Ectodermal cell (in vitro differentiated cells): ENCODE measurements around the gene BRINP3.

Source experiments
- H3K27ac ChIP-seq: 2 replicates; pipeline ENCODE4 v1.7.0; 2013; ENCODE audit warnings: mild to moderate bottlenecking, low read depth, low read length; ENCODE audit not compliant: insufficient read depth, poor library complexity, severe bottlenecking
- H3K27me3 ChIP-seq: 2 replicates; pipeline ENCODE4 v1.7.0; 2013; ENCODE audit warnings: mild to moderate bottlenecking, low read length; ENCODE audit not compliant: insufficient read depth, control insufficient read depth, poor library complexity, severe bottlenecking
- H3K36me3 ChIP-seq: one replicate; pipeline ENCODE4 v1.7.0; 2013; ENCODE audit warnings: low read length; ENCODE audit not compliant: control insufficient read depth, insufficient read depth
- H3K4me1 ChIP-seq: one replicate; pipeline ENCODE4 v1.7.0; 2013; ENCODE audit warnings: low read length; ENCODE audit not compliant: control insufficient read depth, insufficient read depth
- H3K4me3 ChIP-seq: 2 replicates; pipeline ENCODE4 v1.7.0; 2013; ENCODE audit warnings: low read depth, low read length, control low read depth; ENCODE audit not compliant: insufficient read depth
- H3K9me3 ChIP-seq: 2 replicates; pipeline ENCODE4 v1.7.0; 2013; ENCODE audit warnings: mild to moderate bottlenecking, low read length, moderate library complexity; ENCODE audit not compliant: control insufficient read depth
- WGBS, 2 experiments: methylation state at CpG; one replicate each; pipeline ENCODE4 v1.1.7; 2013; ENCODE audit warnings: missing lambda C conversion rate in 2 of 2; 5-methylcytosine and 5-hydroxymethylcytosine counted together

BRINP3 gene

DNA sequence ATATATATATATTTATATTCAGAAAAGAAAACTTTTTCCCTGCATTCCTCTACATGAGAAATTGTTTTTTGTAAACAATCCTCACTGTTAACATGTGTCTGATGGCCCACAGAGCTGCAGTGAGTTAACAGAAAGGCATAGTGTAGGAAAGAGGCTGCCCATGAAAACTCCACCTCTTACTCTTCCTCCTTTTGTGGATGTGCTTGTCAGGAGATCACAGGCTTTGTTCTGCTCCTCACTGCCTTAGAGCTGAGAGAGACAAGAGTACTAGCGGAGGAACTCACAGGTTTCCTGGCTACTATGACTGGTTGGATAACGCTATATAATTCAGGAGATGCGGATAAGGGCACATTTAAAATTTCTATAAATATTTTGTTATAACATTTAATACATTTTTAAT, 200.6 kb downstream of the BRINP3 start:
- Histone ChIP-seq H3K4me3 (no peak overlapping the region), H3K9me3 (no peaks in the 10 kb centered on the region), H3K27ac (no peak overlapping the region), H3K36me3 (no peaks in the 10 kb centered on the region), H3K27me3 (no peaks in the 10 kb centered on the region), H3K4me1 (no peaks in the 10 kb centered on the region)
- WGBS, 2 experiments = 33 to 43% methylated on average over 1 of the region's 3 CpGs

DNA sequence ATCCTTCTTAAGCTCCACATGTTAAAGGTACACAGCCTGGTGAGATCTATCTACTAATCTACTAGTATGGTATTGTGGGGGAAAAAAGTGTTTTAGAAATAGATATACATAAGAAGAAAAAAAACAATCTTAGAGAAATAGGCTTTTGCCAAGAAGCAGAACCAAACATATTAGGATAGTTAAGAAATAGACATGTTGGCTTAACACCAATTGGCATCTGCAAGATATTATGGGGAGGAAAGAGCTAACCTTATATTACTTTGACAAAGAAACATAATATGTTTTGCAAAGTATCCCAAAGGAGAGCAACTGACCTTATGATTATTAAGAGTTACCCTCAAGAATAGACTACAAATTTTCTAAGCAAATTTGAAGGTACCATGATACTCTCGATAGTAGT, 202.9 kb downstream of the BRINP3 start:
- Histone ChIP-seq H3K27ac (no peak overlapping the region), H3K9me3 (no peaks in the 10 kb centered on the region), H3K36me3 (no peaks in the 10 kb centered on the region), H3K4me3 (no peak overlapping the region), H3K27me3 (no peaks in the 10 kb centered on the region), H3K4me1 (no peaks in the 10 kb centered on the region)
- no CpG with 5 or more reads among the region's 1 CpG for WGBS, 2 experiments

DNA sequence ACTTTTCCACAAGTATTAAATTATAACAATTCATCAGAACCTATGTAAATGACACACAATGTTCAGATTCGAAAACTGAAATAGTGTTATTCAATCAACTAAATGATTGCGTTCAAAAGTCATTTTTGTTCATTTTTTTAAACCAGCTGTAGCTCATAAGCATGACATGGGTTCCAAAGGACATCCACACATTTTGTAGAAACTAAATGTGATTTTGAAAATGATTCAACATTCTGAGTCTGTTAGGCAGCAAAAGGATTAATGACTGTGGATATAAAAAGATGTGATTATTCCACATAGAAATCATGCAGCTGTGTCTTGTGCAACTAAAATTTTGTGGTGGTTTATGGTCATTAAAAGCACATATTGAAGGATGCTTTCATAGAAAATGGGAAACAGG, 204.5 kb downstream of the BRINP3 start:
- WGBS, 2 experiments = 93 to 96% methylated on average over 2 of the region's 2 CpGs
- Histone ChIP-seq H3K27me3 (no peaks in the 10 kb centered on the region), H3K4me1 (no peaks in the 10 kb centered on the region), H3K4me3 (no peak overlapping the region), H3K36me3 (no peaks in the 10 kb centered on the region), H3K27ac (no peak overlapping the region), H3K9me3 (no peaks in the 10 kb centered on the region)

DNA sequence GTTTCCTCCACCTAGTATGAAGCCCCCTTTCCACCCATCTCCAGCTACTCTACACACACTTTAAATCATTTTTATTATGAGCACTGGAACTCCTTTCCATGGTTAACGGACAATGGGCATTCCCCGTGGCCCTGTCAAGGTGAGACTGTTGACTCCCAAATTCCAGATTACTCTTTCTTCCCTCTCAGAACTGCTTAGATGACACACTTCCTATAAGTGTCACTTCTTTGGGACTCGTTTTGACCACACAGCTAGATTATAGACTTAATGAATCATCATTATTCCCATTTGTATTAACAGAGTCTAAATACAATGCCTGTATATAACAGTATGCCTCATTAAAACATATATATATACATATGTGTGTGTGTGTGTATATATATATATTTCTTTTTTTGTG, 215.1 kb downstream of the BRINP3 start:
- Histone ChIP-seq H3K36me3 (no peaks in the 10 kb centered on the region), H3K27ac (no peak overlapping the region), H3K27me3 (no peaks in the 10 kb centered on the region), H3K9me3 (no peaks in the 10 kb centered on the region), H3K4me3 (no peak overlapping the region), H3K4me1 (no peaks in the 10 kb centered on the region)
- WGBS, 2 experiments = 90% methylated on average over 3 of the region's 3 CpGs

DNA sequence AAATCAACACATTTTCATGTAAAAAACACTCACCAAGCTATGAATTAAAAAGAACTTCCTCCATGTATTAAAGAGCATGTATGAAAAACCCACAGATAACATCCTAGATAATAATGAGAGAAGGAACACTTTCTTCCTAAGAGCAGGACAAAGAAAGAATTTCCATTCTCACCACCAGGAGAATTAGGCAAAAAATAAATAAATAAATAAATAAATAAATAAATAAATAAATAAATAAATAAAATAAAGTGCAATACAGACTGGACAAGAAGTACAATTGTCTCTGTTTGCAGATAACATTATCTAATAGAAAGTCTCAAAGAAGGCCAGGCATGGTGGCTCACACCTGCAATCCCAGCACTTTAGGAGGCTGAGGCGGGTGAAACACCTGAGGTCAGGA, 218.2 kb downstream of the BRINP3 start:
- H3K27ac ChIP-seq = no peak overlapping the region
- H3K4me3 ChIP-seq = no peak overlapping the region
- 80 to 90% methylated on average over 1 of the region's 1 CpG for WGBS, 2 experiments
- H3K4me1 ChIP-seq = no peaks in the 10 kb centered on the region
- H3K36me3 ChIP-seq = no peaks in the 10 kb centered on the region
- no peaks in the 10 kb centered on the region for H3K27me3 ChIP-seq
- H3K9me3 ChIP-seq = no peaks in the 10 kb centered on the region

DNA sequence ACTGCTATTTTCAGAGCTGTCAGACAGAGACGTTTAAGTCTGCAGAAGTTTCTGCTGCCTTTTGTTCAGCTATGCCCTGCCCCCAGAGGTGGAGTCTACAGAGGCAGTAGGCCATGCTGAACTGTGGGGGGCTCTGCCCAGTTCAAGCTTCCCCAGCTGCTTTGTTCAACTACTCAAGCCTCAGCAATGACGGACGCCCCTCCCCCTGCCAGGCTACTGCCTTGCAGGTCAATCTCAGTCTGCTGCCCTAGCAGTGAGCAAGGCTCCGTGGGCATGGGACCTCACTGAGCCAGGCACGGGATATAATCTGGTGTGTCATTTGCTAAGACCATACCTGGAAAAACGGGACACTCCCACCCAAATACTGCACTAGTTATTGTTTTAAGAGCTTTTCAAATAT, 219.7 kb downstream of the BRINP3 start:
- no peak overlapping the region for H3K27ac ChIP-seq
- H3K9me3 ChIP-seq = no peaks in the 10 kb centered on the region
- H3K36me3 ChIP-seq = no peaks in the 10 kb centered on the region
- no peak overlapping the region for H3K4me3 ChIP-seq
- 61 to 63% methylated on average over 4 to 6 of the region's 6 CpGs for WGBS, 2 experiments
- no peaks in the 10 kb centered on the region for H3K4me1 ChIP-seq
- H3K27me3 ChIP-seq = no peaks in the 10 kb centered on the region

DNA sequence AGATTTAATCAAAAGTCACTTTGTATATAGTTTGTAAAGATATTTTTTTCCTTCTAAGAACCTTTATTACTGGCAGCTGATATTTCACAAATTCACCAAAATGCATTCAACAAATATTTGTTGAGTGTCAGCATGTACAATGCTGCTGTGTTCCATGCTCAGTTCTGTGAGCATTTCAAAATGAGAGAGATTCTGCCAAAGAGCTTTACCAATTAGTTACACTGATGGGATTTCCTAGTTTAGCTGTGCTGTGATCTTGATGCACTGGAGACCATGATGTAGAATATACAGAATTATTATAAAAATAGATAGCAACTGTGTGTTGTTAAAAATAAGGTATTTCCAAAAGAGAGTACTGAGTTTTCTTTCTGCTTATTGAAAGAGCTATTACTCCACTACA, 225.6 kb downstream of the BRINP3 start:
- Histone ChIP-seq H3K27ac (no peak overlapping the region), H3K4me1 (no peaks in the 10 kb centered on the region), H3K9me3 (no peaks in the 10 kb centered on the region), H3K36me3 (no peaks in the 10 kb centered on the region), H3K4me3 (no peak overlapping the region), H3K27me3 (no peaks in the 10 kb centered on the region)

DNA sequence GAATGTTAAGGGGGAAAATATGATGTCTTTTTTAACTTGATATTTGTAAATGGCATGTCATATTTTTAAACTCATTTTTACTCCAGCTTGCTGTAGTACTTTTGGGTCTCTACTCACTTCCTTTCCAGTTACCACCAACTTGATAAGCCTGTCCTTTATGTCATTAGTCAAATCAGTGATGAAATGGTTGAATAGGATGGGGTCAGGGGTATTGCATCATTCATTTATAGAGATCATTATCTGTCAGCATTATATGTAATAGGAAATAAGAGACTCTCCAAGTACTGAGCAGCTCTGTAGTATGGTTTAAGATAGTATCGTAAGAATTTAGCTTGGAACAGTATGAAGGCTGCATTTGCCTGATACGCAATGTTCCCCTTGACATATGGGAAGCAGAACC, 227.3 kb downstream of the BRINP3 start:
- H3K27me3 ChIP-seq = no peaks in the 10 kb centered on the region
- no peak overlapping the region for H3K4me3 ChIP-seq
- no peaks in the 10 kb centered on the region for H3K9me3 ChIP-seq
- H3K27ac ChIP-seq = no peak overlapping the region
- H3K36me3 ChIP-seq = no peaks in the 10 kb centered on the region
- 94 to 100% methylated on average over 2 of the region's 2 CpGs for WGBS, 2 experiments
- H3K4me1 ChIP-seq = no peaks in the 10 kb centered on the region

DNA sequence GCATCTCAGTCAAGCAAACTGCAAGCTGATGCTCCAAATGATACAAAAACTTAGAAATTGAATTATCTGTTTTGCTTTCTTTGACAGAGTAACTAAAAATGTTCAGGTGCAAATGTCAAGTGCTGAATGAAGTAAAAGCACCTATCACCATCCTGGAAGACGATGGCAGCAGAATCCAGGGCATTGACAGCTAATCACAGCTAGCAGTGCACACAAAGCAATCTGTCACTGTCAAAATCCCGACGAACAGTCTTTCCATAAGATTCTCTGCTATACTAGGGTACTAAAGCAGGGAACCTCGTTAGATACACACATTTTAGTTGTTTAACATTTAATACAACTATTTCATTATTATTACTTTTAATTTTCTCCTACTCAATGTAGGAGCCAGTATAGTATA, 233.3 kb downstream of the BRINP3 start:
- Histone ChIP-seq H3K27ac (no peak overlapping the region), H3K27me3 (no peaks in the 10 kb centered on the region), H3K4me1 (no peaks in the 10 kb centered on the region), H3K9me3 (no peaks in the 10 kb centered on the region), H3K36me3 (no peaks in the 10 kb centered on the region), H3K4me3 (no peak overlapping the region)
- 57 to 60% methylated on average over 3 of the region's 4 CpGs for WGBS, 2 experiments

DNA sequence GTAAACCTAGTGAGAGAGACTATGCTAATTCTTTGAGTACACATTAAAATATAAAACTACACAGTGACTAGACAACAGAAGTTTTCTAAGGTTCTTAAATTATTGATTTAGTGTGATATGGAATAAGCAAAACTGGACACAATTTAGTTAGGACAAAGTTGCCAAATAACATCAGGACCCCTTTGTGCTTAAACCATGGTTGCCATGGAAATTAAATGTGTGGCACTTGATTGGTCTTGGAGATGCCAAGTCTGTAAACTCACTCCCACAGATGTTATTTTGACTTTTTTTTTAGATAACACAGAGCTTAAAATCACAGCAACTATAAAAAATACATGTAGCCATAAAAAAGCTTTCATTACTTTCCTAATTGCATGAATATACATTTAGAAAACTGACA, 234.6 kb downstream of the BRINP3 start:
- H3K9me3 ChIP-seq = no peaks in the 10 kb centered on the region
- H3K27me3 ChIP-seq = no peaks in the 10 kb centered on the region
- H3K4me3 ChIP-seq = no peak overlapping the region
- no peaks in the 10 kb centered on the region for H3K4me1 ChIP-seq
- H3K36me3 ChIP-seq = no peaks in the 10 kb centered on the region
- H3K27ac ChIP-seq = no peak overlapping the region

DNA sequence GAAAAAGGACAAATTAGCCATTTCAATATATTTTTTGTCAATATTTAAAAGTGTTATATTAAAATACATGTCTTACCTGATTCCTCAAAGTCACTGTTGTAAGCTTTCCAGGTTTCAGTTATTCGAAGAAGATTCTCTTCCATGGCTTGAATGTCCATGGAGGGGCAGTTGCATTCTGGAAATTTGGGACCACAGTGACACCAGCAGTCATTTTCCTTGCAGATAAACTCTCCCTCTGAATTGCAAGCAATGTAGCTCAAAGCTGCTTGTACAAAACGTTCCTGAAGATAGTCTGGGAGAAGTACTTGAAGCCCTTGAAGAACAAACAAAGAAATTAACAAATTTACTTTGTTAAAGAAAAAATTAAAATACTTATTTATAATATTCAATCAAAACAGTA, 251.7 kb downstream of the BRINP3 start:
- 86 to 88% methylated on average over 1 to 2 of the region's 2 CpGs for WGBS, 2 experiments
- no peaks in the 10 kb centered on the region for H3K36me3 ChIP-seq
- no peak overlapping the region for H3K27ac ChIP-seq
- no peaks in the 10 kb centered on the region for H3K9me3 ChIP-seq
- no peak overlapping the region for H3K4me3 ChIP-seq
- no peaks in the 10 kb centered on the region for H3K27me3 ChIP-seq
- no peaks in the 10 kb centered on the region for H3K4me1 ChIP-seq
